WTC11 (cell line): Measurements from ENCODE around the gene PSENEN. TPM values are rescaled to one million over a fixed set of nuclear protein-coding genes. Genes with fewer than 3 reads are reported as not detected.

Experiments
- ATAC-seq: fragments of 200-7000 bp; cut with Tn5 transposase; 2 replicates; pipeline ENCODE4 v1.10.0; 2021; ENCODE audit warnings: mild to moderate bottlenecking, moderate library complexity
- CTCF ChIA-PET: fragments of 300-600 bp; sonication (Branson Sonifier 250); formaldehyde crosslinking; loops from one replicate; lab custom pipeline; 2021; ENCODE audit warnings: antibody characterized with exemption; lab: Charles Lee
- POLR2A ChIA-PET: fragments of 350-600 bp; sonication (Branson Sonifier 250); formaldehyde crosslinking; loops from one replicate; lab custom pipeline; 2021; ENCODE audit warnings: antibody characterized with exemption; lab: Charles Lee
- DNase-seq: peaks from one replicate; pipeline ENCODE4 v3.0.0; 2021; ENCODE audit warnings: low spot score
- H3K27ac Mint-ChIP-seq: 2 replicates; pipeline ENCODE4 v1.8.0; 2021; ENCODE audit warnings: mixed read lengths
- H3K27me3 Mint-ChIP-seq: 2 replicates; pipeline ENCODE4 v1.8.0; 2021; ENCODE audit warnings: low read depth, mild to moderate bottlenecking, moderate library complexity, mixed read lengths
- H3K36me3 Mint-ChIP-seq: 2 replicates; pipeline ENCODE4 v1.8.0; 2021; ENCODE audit warnings: mixed read lengths
- H3K4me1 Mint-ChIP-seq: 2 replicates; pipeline ENCODE4 v1.8.0; 2022; ENCODE audit warnings: mixed read lengths
- H3K4me3 Mint-ChIP-seq: 2 replicates; pipeline ENCODE4 v1.8.0; 2021; ENCODE audit warnings: mild to moderate bottlenecking, moderate library complexity, mixed read lengths
- H3K9me3 Mint-ChIP-seq: 2 replicates; pipeline ENCODE4 v1.8.0; 2021; ENCODE audit warnings: mixed read lengths
- ARID4B ChIP-seq: sonication (generic); formaldehyde crosslinking; IDR thresholded peaks from 2 replicates; pipeline ENCODE4 v1.8.0; 2023; ENCODE audit warnings: missing genetic modification reagents, mild to moderate bottlenecking, borderline replicate concordance
- CREB1 ChIP-seq: sonication (generic); formaldehyde crosslinking; IDR thresholded peaks from 2 replicates; pipeline ENCODE4 v1.8.0; 2023; ENCODE audit warnings: mild to moderate bottlenecking, missing genetic modification reagents
- E2F1 ChIP-seq: sonication (generic); formaldehyde crosslinking; IDR thresholded peaks from 2 replicates; pipeline ENCODE4 v1.8.0; 2022; ENCODE audit warnings: mild to moderate bottlenecking, missing genetic modification reagents
- ESRRA ChIP-seq: sonication (generic); formaldehyde crosslinking; IDR thresholded peaks from 2 replicates; pipeline ENCODE4 v1.8.1; 2022; ENCODE audit warnings: mild to moderate bottlenecking, missing genetic modification reagents, borderline replicate concordance
- ETV6 ChIP-seq: sonication (generic); formaldehyde crosslinking; IDR thresholded peaks from 2 replicates; pipeline ENCODE4 v1.8.1; 2022; ENCODE audit warnings: mild to moderate bottlenecking, missing genetic modification reagents
- FOXJ3 ChIP-seq: sonication (generic); formaldehyde crosslinking; IDR thresholded peaks from 2 replicates; pipeline ENCODE4 v1.9.0; 2021; ENCODE audit warnings: missing genetic modification reagents, mild to moderate bottlenecking, borderline replicate concordance
- GABPB1 ChIP-seq: sonication (generic); formaldehyde crosslinking; IDR thresholded peaks from 2 replicates; pipeline ENCODE4 v1.8.1; 2023; ENCODE audit warnings: mild to moderate bottlenecking, missing genetic modification reagents
- GTF2I ChIP-seq: fragments of 250-450 bp; sonication (Bioruptor Pico); conservative IDR thresholded peaks from 2 replicates; pipeline ENCODE4 v1.4.0; 2021; ENCODE audit warnings: mild to moderate bottlenecking
- HMGA2 ChIP-seq: fragments of 250-450 bp; sonication (Bioruptor Pico); IDR thresholded peaks from 2 replicates; pipeline ENCODE4 v1.4.0; 2021; ENCODE audit warnings: mild to moderate bottlenecking, moderate library complexity
- HMGXB4 ChIP-seq: sonication (generic); formaldehyde crosslinking; IDR thresholded peaks from 2 replicates; pipeline ENCODE4 v1.8.1; 2023; ENCODE audit warnings: mild to moderate bottlenecking, moderate library complexity, missing genetic modification reagents
- IRF1 ChIP-seq: sonication (generic); formaldehyde crosslinking; IDR thresholded peaks from 2 replicates; pipeline ENCODE4 v1.8.0; 2023; ENCODE audit warnings: missing genetic modification reagents
- JAZF1 ChIP-seq: fragments of 250-450 bp; sonication (Bioruptor Pico); IDR thresholded peaks from 2 replicates; pipeline ENCODE4 v1.9.0; 2021; ENCODE audit warnings: moderate library complexity, mild to moderate bottlenecking, inconsistent platforms
- MAX ChIP-seq: sonication (generic); formaldehyde crosslinking; IDR thresholded peaks from 2 replicates; pipeline ENCODE4 v1.8.0; 2022; ENCODE audit warnings: mild to moderate bottlenecking, missing genetic modification reagents
- NFYB ChIP-seq: sonication (generic); formaldehyde crosslinking; conservative IDR thresholded peaks from 2 replicates; pipeline ENCODE4 v1.8.0; 2022; ENCODE audit warnings: low read depth, missing genetic modification reagents
- SMAD4 ChIP-seq: sonication (generic); formaldehyde crosslinking; IDR thresholded peaks from 2 replicates; pipeline ENCODE4 v1.8.0; 2022; ENCODE audit warnings: mild to moderate bottlenecking, missing genetic modification reagents
- TEAD4 ChIP-seq: sonication (generic); formaldehyde crosslinking; IDR thresholded peaks from 2 replicates; pipeline ENCODE4 v1.8.0; 2022; ENCODE audit warnings: mild to moderate bottlenecking, missing genetic modification reagents
- TP53 ChIP-seq: sonication (generic); formaldehyde crosslinking; IDR thresholded peaks from 2 replicates; pipeline ENCODE4 v1.8.1; 2023; ENCODE audit warnings: mild to moderate bottlenecking, missing genetic modification reagents
- USF2 ChIP-seq: sonication (generic); formaldehyde crosslinking; IDR thresholded peaks from 2 replicates; pipeline ENCODE4 v1.8.1; 2023; ENCODE audit warnings: mild to moderate bottlenecking, missing genetic modification reagents, moderate library complexity
- ZMAT4 ChIP-seq: fragments of 250-450 bp; sonication (Bioruptor Pico); IDR thresholded peaks from 2 replicates; pipeline ENCODE4 v1.9.0; 2021; ENCODE audit warnings: mild to moderate bottlenecking
- ZNF138 ChIP-seq: sonication (generic); formaldehyde crosslinking; conservative IDR thresholded peaks from 2 replicates; pipeline ENCODE4 v1.8.1; 2022; ENCODE audit warnings: mild to moderate bottlenecking, moderate library complexity, missing genetic modification reagents
- ZNF232 ChIP-seq: sonication (generic); formaldehyde crosslinking; IDR thresholded peaks from 2 replicates; pipeline ENCODE4 v1.8.0; 2022; ENCODE audit warnings: mild to moderate bottlenecking, missing genetic modification reagents
- ZNF317 ChIP-seq: sonication (generic); formaldehyde crosslinking; IDR thresholded peaks from 2 replicates; pipeline ENCODE4 v1.8.1; 2023; ENCODE audit warnings: low read depth, mild to moderate bottlenecking, moderate library complexity, missing genetic modification reagents, borderline replicate concordance
- ZNF423 ChIP-seq: fragments of 250-450 bp; sonication (Bioruptor Pico); IDR thresholded peaks from 2 replicates; pipeline ENCODE4 v2.1.2; 2022; ENCODE audit warnings: mild to moderate bottlenecking, moderate library complexity
- ZNF425 ChIP-seq: fragments of 250-450 bp; sonication (Bioruptor Pico); conservative IDR thresholded peaks from 2 replicates; pipeline ENCODE4 v1.9.0; 2021; ENCODE audit warnings: mild to moderate bottlenecking
- total RNA-seq: library from RNA; stranded (reverse); gene quantifications from 3 replicates; pipeline ENCODE4 v1.2.3, GENCODE V29; 2021

The PSENEN gene
- total RNA-seq, 1 experiment from 2014 or later = 80.3 TPM

- 0 out of 2 replicates have a peak, but pooled peaks have one; percentile 50 for TF ChIP-seq ARID4B (CRISPR knock-in tag)
- TF ChIP-seq GABPB1 (CRISPR knock-in tag) = no peak
- no peak for TF ChIP-seq ZNF138 (CRISPR knock-in tag)
- peak; percentile 48 for TF ChIP-seq ZNF423
- TF ChIP-seq HMGA2 = no peak
- TF ChIP-seq ZNF425 (CRISPR knock-in tag) = no peak
- TF ChIP-seq ZMAT4 (CRISPR knock-in tag) = no peak
- TF ChIP-seq USF2 = no peak
- TF ChIP-seq ESRRA (CRISPR knock-in tag) = no peak
- TF ChIP-seq ZNF232 = no peak
- no peak for TF ChIP-seq CREB1
- no peak for TF ChIP-seq SMAD4 (CRISPR knock-in tag)
- no peak for TF ChIP-seq ZNF317 (CRISPR knock-in tag)
- 0 out of 2 replicates have a peak, but pooled peaks have one; percentile 56 for TF ChIP-seq ETV6
- TF ChIP-seq TEAD4 = no peak
- no peak for TF ChIP-seq MAX
- TF ChIP-seq FOXJ3 = no peak
Measured at GRCh38 chr19:35740108-35740422, 5.4 kb upstream of the PSENEN start (continued).

- CTCF ChIA-PET = interaction anchor here (0.5 to 1.6 kb wide), 25 partner anchors 8 to 599 kb away, joined by 3 to 25 read pairs (median 3); partner anchors contain the start of genes COX6B1, LIN37 and PROSER3
- Mint-ChIP-seq H3K4me3 (peak overlapping the region; percentile 81), H3K36me3 (peaks cover 21% of the 10 kb centered on the region), H3K9me3 (no peaks in the 10 kb centered on the region), H3K27me3 (no peaks in the 10 kb centered on the region), H3K27ac (peak overlapping the region; percentile 99), H3K4me1 (peaks cover 11% of the 10 kb centered on the region)
- DNase-seq = peak; percentile 99
- peak; percentile 76 for ATAC-seq
- POLR2A ChIA-PET = interaction anchor here (0.5 to 1.3 kb wide), 18 partner anchors 10 to 1955 kb away, joined by 3 to 13 read pairs (median 4); partner anchors contain the start of genes COX6B1, HSPB6, PROSER3 and SYNE4
- no peak; the same call in 1 of the 2 replicates for TF ChIP-seq IRF1
- peak; percentile 56 for TF ChIP-seq NFYB (CRISPR knock-in tag)
- no peak for TF ChIP-seq USF2
- no peak for TF ChIP-seq GTF2I (CRISPR knock-in tag)
- TF ChIP-seq HMGXB4 (CRISPR knock-in tag) = no peak; the same call in 1 of the 2 replicates
- no peak for TF ChIP-seq E2F1
- TF ChIP-seq JAZF1 (CRISPR knock-in tag) = no peak
- 0 out of 2 replicates have a peak, but pooled peaks have one; percentile 39 for TF ChIP-seq TP53 (CRISPR knock-in tag)
Measured at GRCh38 chr19:35740423-35741202, 4.8 kb upstream of the PSENEN start.
